PC-3 (cell line): ENCODE measurements around the gene SUSD6. TPM values are rescaled to one million over a fixed set of nuclear protein-coding genes. Genes with fewer than 3 reads are reported as not detected.
A peak's percentile ranks its signal among the peaks of the same experiment; 100 is the strongest.

Source experiments
- ATAC-seq: fragments of 200-7000 bp; cut with Tn5 transposase; 2 replicates; pipeline ENCODE4 v1.9.1; 2020; ENCODE audit warnings: mild to moderate bottlenecking, moderate library complexity
- BruUV-seq: library from RNA; stranded (reverse); fragments of 400-500 nt; replicated peaks from 2 replicates; lab custom pipeline; 2021; lab: Mats Ljungman, UMichigan
- CTCF ChIA-PET: fragments of 300-600 bp; sonication (Branson Sonifier 250); formaldehyde crosslinking; loops from one replicate; lab custom pipeline; 2022; ENCODE audit warnings: antibody characterized with exemption; lab: Charles Lee
- POLR2A ChIA-PET: fragments of 300-600 bp; sonication (Branson Sonifier 250); formaldehyde crosslinking; loops from one replicate; lab custom pipeline; 2022; ENCODE audit warnings: antibody characterized with exemption; ENCODE audit not compliant: unreplicated experiment; lab: Charles Lee
- DNase-seq: peaks from one replicate; pipeline ENCODE4 v3.0.0-alpha.2; 2015
- H2AFZ ChIP-seq: fragments of 300-600 bp; sonication (generic); 2 replicates; pipeline ENCODE4 v1.6.0; 2016; ENCODE audit warnings: antibody characterized with exemption, low read length
- H3F3A ChIP-seq: fragments of 300-600 bp; sonication (generic); one replicate; pipeline ENCODE4 v1.6.0; 2017; ENCODE audit warnings: antibody characterized with exemption, low read length, control low read depth, mild to moderate bottlenecking; ENCODE audit not compliant: unreplicated experiment
- H3K27ac ChIP-seq: fragments of 300-600 bp; sonication (generic); 2 replicates; pipeline ENCODE4 v1.5.1; 2016; ENCODE audit warnings: mild to moderate bottlenecking, low read length
- H3K27me3 ChIP-seq: fragments of 300-600 bp; sonication (generic); 2 replicates; pipeline ENCODE4 v1.6.1; 2016; ENCODE audit warnings: low read length, mixed read lengths
- H3K36me3 ChIP-seq: fragments of 300-600 bp; sonication (generic); 2 replicates; pipeline ENCODE4 v1.6.1; 2016; ENCODE audit warnings: low read depth, mixed run types, low read length, mixed read lengths
- H3K4me1 ChIP-seq: fragments of 300-600 bp; sonication (generic); 2 replicates; pipeline ENCODE4 v1.5.1; 2016; ENCODE audit warnings: low read length; ENCODE audit not compliant: insufficient read depth
- H3K4me2 ChIP-seq: fragments of 300-600 bp; sonication (generic); 2 replicates; pipeline ENCODE4 v1.6.0; 2016; ENCODE audit warnings: low read length
- H3K4me3 ChIP-seq: fragments of 300-600 bp; sonication (generic); 2 replicates; pipeline ENCODE4 v1.5.1; 2016; ENCODE audit warnings: mild to moderate bottlenecking, low read length, mixed read lengths
- H3K79me2 ChIP-seq: fragments of 300-600 bp; sonication (generic); 2 replicates; pipeline ENCODE4 v1.6.1; 2017; ENCODE audit warnings: low read length, mixed read lengths
- H3K9ac ChIP-seq: fragments of 300-600 bp; sonication (generic); 2 replicates; pipeline ENCODE4 v1.6.0; 2016; ENCODE audit warnings: mild to moderate bottlenecking, low read length
- H3K9me2 ChIP-seq: fragments of 300-600 bp; sonication (generic); replicated peaks from 2 replicates; pipeline ENCODE4 v1.6.1; 2016; ENCODE audit warnings: mixed run types, low read length, mixed read lengths
- H3K9me3 ChIP-seq: fragments of 300-600 bp; sonication (generic); 2 replicates; pipeline ENCODE4 v1.6.1; 2016; ENCODE audit warnings: low read length, mixed read lengths
- H4K20me1 ChIP-seq: fragments of 300-600 bp; sonication (generic); 2 replicates; pipeline ENCODE4 v1.6.1; 2016; ENCODE audit warnings: low read length, mixed read lengths
- EZH2 ChIP-seq: fragments of 300-600 bp; sonication (generic); IDR thresholded peaks from one replicate; pipeline ENCODE4 v1.6.1; 2017; ENCODE audit warnings: antibody characterized with exemption, mild to moderate bottlenecking, low read length; ENCODE audit not compliant: unreplicated experiment
- EZH2phosphoT487 ChIP-seq: fragments of 300-600 bp; sonication (generic); IDR thresholded peaks from 2 replicates; pipeline ENCODE4 v1.6.1; 2018; ENCODE audit warnings: mild to moderate bottlenecking, antibody characterized with exemption, low read length, borderline replicate concordance
- intact Hi-C: fragments of 100-400 bp; cut with micrococcal nuclease; formaldehyde crosslinking; loops from 2 replicates; pipeline ENCODE4 v1.9.0; 2023
- total RNA-seq: library from RNA; depleted of rRNA; stranded (reverse); fragments of >200 nt; gene quantifications from 2 replicates; pipeline ENCODE4 v1.2.3, GENCODE V29; 2014
- TF ChIP-seq, protein P1 (sequence below): fragments of 300-600 bp; sonication (generic); conservative IDR thresholded peaks from 2 replicates; pipeline ENCODE4 v1.5.1; 2017; ENCODE audit warnings: antibody characterized with exemption, low read depth, mild to moderate bottlenecking, low read length

The SUSD6 gene
- total RNA-seq, 1 experiment from 2014 or later, result 6.1 TPM

DNA sequence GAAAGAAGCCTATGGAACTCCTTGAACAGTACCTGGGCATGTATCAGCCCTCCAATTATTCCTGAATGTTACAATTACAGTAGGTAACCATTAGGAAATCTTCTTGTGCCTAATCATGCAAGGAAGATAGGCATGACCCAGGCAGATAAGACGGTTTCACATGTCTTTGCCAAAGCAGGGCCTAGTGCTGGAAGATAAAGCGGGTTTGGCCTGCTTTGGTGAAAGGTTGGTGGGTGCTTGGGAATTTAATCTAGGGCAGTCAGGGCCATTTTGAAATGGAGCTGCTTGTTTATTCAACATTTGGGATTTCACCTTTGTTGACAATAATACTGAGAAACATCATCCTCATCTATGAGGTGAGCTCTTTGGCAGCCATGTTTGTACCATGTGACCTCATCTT is 143.1 kb downstream of the SUSD6 start:
- CTCF ChIA-PET, result no interaction called here
- Histone ChIP-seq H3K4me3 (no peak overlapping the region), H3K27ac (no peak overlapping the region), H3K4me1 (no peaks in the 10 kb centered on the region), H3K9me3 (no peaks in the 10 kb centered on the region), H3K79me2 (no peaks in the 10 kb centered on the region), H3K4me2 (no peak overlapping the region), H3F3A (no peaks in the 10 kb centered on the region), H3K27me3 (no peaks in the 10 kb centered on the region), H2AFZ (no peak overlapping the region), H3K9me2 (no peaks in the 10 kb centered on the region; the same call in 1 of the 2 replicates), H4K20me1 (no peaks in the 10 kb centered on the region), H3K9ac (no peak overlapping the region), H3K36me3 (no peaks in the 10 kb centered on the region)
- intact Hi-C loops, result no loop called here
- ATAC-seq (no peak), DNase-seq (no peak)
- no TSS peak for BruUV-seq
- POLR2A ChIA-PET, result interaction anchor here (0.6 kb wide), 1 partner anchor 49 kb away, joined by 5 read pairs; no protein-coding TSS in a partner anchor
- TF ChIP-seq EZH2 (no peak), EZH2phosphoT487 (no peak)
- TF ChIP-seq, protein P1, sequence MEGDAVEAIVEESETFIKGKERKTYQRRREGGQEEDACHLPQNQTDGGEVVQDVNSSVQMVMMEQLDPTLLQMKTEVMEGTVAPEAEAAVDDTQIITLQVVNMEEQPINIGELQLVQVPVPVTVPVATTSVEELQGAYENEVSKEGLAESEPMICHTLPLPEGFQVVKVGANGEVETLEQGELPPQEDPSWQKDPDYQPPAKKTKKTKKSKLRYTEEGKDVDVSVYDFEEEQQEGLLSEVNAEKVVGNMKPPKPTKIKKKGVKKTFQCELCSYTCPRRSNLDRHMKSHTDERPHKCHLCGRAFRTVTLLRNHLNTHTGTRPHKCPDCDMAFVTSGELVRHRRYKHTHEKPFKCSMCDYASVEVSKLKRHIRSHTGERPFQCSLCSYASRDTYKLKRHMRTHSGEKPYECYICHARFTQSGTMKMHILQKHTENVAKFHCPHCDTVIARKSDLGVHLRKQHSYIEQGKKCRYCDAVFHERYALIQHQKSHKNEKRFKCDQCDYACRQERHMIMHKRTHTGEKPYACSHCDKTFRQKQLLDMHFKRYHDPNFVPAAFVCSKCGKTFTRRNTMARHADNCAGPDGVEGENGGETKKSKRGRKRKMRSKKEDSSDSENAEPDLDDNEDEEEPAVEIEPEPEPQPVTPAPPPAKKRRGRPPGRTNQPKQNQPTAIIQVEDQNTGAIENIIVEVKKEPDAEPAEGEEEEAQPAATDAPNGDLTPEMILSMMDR, result no peak

DNA sequence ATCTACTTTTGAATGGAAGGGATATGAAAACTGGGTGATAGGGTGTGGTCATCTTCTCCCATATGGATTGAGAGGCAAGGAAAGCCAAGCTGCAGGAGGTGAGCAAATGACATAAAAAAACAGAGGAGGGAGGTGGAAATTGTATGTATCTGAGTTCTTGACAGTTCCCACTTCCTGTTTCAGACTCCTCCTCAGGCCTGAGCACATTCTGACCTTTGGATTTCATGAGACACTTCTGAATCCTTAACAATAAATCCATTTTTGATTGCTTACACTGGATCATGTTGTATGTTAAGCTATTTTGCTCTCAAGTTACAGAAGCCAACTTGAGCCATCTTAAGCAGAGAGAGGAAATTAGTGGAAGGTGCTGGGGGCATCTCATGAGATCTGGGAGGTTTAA is 143.9 kb downstream of the SUSD6 start:
- ChIA-PET POLR2A (interaction anchor here (0.5 to 0.6 kb wide), 2 partner anchors 8 to 48 kb away, joined by 5 to 17 read pairs; no protein-coding TSS in a partner anchor), CTCF (no interaction called here)
- intact Hi-C loops, result no loop called here
- DNase-seq (no peak), ATAC-seq (no peak)
- Histone ChIP-seq H3K79me2 (no peaks in the 10 kb centered on the region), H3K4me3 (no peak overlapping the region), H2AFZ (0 out of 2 replicates have a peak overlapping the region, but pooled peaks have one; percentile 36), H3K4me2 (no peak overlapping the region), H3K36me3 (no peaks in the 10 kb centered on the region), H3K27me3 (no peaks in the 10 kb centered on the region), H3K9me3 (no peaks in the 10 kb centered on the region), H3K9me2 (no peaks in the 10 kb centered on the region; the same call in 1 of the 2 replicates), H3K27ac (no peak overlapping the region), H3K9ac (no peak overlapping the region), H3K4me1 (no peaks in the 10 kb centered on the region), H3F3A (no peaks in the 10 kb centered on the region), H4K20me1 (no peaks in the 10 kb centered on the region)
- TF ChIP-seq EZH2 (no peak), EZH2phosphoT487 (no peak)
- TF ChIP-seq, protein P1, result no peak
- BruUV-seq, result no TSS peak

DNA sequence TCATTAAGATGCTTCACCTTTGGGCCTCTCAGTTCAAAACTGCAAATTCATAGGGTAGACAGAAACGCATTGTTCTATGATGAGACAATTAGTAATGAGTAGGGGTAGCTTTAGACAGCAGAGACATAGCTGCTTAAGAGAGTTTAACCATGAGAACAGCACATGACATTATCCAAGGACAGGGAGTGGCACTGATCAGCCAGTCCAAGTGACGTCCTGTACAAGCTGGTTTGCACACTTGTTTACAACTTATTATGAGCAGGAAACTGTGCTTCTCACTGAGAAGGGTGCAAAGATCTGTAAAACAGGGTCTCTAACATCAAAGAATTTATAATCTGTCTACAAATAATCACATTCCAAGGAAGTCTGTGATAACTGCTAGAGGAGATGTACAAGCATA is 144.4 kb downstream of the SUSD6 start:
- Histone ChIP-seq H3K9me2 (no peaks in the 10 kb centered on the region; the same call in 1 of the 2 replicates), H3K9me3 (no peaks in the 10 kb centered on the region), H3K36me3 (no peaks in the 10 kb centered on the region), H2AFZ (0 out of 2 replicates have a peak overlapping the region, but pooled peaks have one; percentile 36), H3K27ac (no peak overlapping the region), H3K27me3 (no peaks in the 10 kb centered on the region), H3F3A (no peaks in the 10 kb centered on the region), H3K79me2 (no peaks in the 10 kb centered on the region), H3K4me1 (no peaks in the 10 kb centered on the region), H3K4me2 (no peak overlapping the region), H4K20me1 (no peaks in the 10 kb centered on the region), H3K4me3 (no peak overlapping the region), H3K9ac (no peak overlapping the region)
- TF ChIP-seq EZH2phosphoT487 (no peak), EZH2 (no peak)
- TF ChIP-seq, protein P1, result no peak
- ATAC-seq (no peak), DNase-seq (no peak)
- no TSS peak for BruUV-seq
- CTCF ChIA-PET, result interaction anchor here (0.5 kb wide), 1 partner anchor 144 kb away, joined by 8 read pairs; the partner anchor contains the start of gene SUSD6
- intact Hi-C loops, result no loop called here
- POLR2A ChIA-PET, result interaction anchor here (0.5 kb wide), 1 partner anchor 9 kb away, joined by 17 read pairs; no protein-coding TSS in a partner anchor
